ENCODE measurements around the gene EP400. TPM values are rescaled to one million over a fixed set of nuclear protein-coding genes. Genes with fewer than 3 reads are reported as not detected.

Gene EP400
- total and polyA plus RNA-seq, 4 donors, result 11.4 to 47.8 (median 25.7) TPM

- 93 to 97% methylated on average over 7 of the region's 7 CpGs for WGBS, 2 donors
- Histone ChIP-seq H3K9me3 (ENCODE audit: control insufficient read depth in 4 of 4, insufficient read depth in 3 of 4, low read length in 3 of 4) (peaks cover 0 to 4% (median 0%) of the 10 kb centered on the region in 4 donors), H3K4me3 (no peak overlapping the region), H3K27me3 (ENCODE audit: control insufficient read depth in 3 of 3, insufficient read depth in 3 of 3, low read length in 2 of 3) (no peaks in the 10 kb centered on the region), H3K9ac (ENCODE audit: insufficient read depth in 1 of 2, low read length in 2 of 2) (no peak overlapping the region), H3K36me3 (ENCODE audit: control insufficient read depth in 4 of 4, insufficient read depth in 4 of 4, low read length in 4 of 4) (peaks cover 5 to 27% (median 9%) of the 10 kb centered on the region in 4 donors), H3K27ac (ENCODE audit: low read depth in 1 of 2, low read length in 1 of 2) (no peak overlapping the region), H3K4me1 (ENCODE audit: control insufficient read depth in 5 of 5, insufficient read depth in 5 of 5, low read length in 5 of 5) (no peaks in the 10 kb centered on the region)
- DNase-seq (no peak), ATAC-seq (ENCODE audit: insufficient read depth, low FRiP score) (no peak)
- TF ChIP-seq, protein P1, sequence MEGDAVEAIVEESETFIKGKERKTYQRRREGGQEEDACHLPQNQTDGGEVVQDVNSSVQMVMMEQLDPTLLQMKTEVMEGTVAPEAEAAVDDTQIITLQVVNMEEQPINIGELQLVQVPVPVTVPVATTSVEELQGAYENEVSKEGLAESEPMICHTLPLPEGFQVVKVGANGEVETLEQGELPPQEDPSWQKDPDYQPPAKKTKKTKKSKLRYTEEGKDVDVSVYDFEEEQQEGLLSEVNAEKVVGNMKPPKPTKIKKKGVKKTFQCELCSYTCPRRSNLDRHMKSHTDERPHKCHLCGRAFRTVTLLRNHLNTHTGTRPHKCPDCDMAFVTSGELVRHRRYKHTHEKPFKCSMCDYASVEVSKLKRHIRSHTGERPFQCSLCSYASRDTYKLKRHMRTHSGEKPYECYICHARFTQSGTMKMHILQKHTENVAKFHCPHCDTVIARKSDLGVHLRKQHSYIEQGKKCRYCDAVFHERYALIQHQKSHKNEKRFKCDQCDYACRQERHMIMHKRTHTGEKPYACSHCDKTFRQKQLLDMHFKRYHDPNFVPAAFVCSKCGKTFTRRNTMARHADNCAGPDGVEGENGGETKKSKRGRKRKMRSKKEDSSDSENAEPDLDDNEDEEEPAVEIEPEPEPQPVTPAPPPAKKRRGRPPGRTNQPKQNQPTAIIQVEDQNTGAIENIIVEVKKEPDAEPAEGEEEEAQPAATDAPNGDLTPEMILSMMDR (IDR thresholded peaks at IDR 0.05; ENCODE audit: control extremely low read depth, extremely low read depth), result no peak
These were observed 7.8 kb upstream of the EP400 start for GRCh38 chr12:131941987-131942341.

DNA sequence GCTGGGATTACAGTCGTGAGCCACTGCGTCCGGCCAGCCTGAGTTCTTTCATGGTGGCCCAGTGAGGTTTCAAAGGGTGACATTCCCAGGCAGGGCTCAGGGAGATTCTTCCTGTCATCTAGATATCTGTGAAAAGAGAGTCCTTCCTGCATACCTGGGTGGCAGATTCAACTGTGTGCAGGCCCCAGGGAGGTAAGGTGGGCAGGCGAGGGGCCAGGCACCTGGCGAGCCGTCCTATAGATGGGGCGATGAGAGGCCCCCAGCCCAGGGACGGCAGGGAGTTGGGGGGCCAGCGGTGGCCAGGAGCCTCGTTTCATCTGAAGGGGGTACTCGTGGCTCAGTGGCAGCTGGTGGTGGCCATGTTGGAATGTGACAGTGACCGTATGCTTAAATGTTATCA, 7.1 kb upstream of the EP400 start:
- no peak overlapping the region for H3K4me3 ChIP-seq
- peaks cover 5 to 27% (median 8%) of the 10 kb centered on the region in 4 donors for H3K36me3 ChIP-seq (ENCODE audit: control insufficient read depth in 4 of 4, insufficient read depth in 4 of 4, low read length in 4 of 4)
- H3K4me1 ChIP-seq (ENCODE audit: control insufficient read depth in 5 of 5, insufficient read depth in 5 of 5, low read length in 5 of 5), result no peaks in the 10 kb centered on the region
- TF ChIP-seq, protein P1 (IDR thresholded peaks at IDR 0.05; ENCODE audit: control extremely low read depth, extremely low read depth), result no peak
- no peak for DNase-seq
- no peak for ATAC-seq (ENCODE audit: insufficient read depth, low FRiP score)
- no peak overlapping the region for H3K27ac ChIP-seq (ENCODE audit: low read depth in 1 of 2, low read length in 1 of 2)
- peaks cover 0 to 4% (median 0%) of the 10 kb centered on the region in 4 donors for H3K9me3 ChIP-seq (ENCODE audit: control insufficient read depth in 4 of 4, insufficient read depth in 3 of 4, low read length in 3 of 4)
- H3K27me3 ChIP-seq (ENCODE audit: control insufficient read depth in 3 of 3, insufficient read depth in 3 of 3, low read length in 2 of 3), result no peaks in the 10 kb centered on the region
- WGBS, 2 donors, result 94 to 97% methylated on average over 12 of the region's 12 CpGs
- H3K9ac ChIP-seq (ENCODE audit: insufficient read depth in 1 of 2, low read length in 2 of 2), result no peak overlapping the region

GRCh38 chr12:131943389-131943788, 6.4 kb upstream of the EP400 start:
- TF ChIP-seq, protein P1 (IDR thresholded peaks at IDR 0.05; ENCODE audit: control extremely low read depth, extremely low read depth), result no peak
- 98% methylated on average over 8 of the region's 8 CpGs for WGBS, 2 donors
- no peak overlapping the region for H3K9ac ChIP-seq (ENCODE audit: insufficient read depth in 1 of 2, low read length in 2 of 2)
- peaks cover 0 to 4% (median 0%) of the 10 kb centered on the region in 4 donors for H3K9me3 ChIP-seq (ENCODE audit: control insufficient read depth in 4 of 4, insufficient read depth in 3 of 4, low read length in 3 of 4)
- H3K27ac ChIP-seq (ENCODE audit: low read depth in 1 of 2, low read length in 1 of 2), result no peak overlapping the region
- H3K36me3 ChIP-seq (ENCODE audit: control insufficient read depth in 4 of 4, insufficient read depth in 4 of 4, low read length in 4 of 4), result peaks cover 5 to 27% (median 8%) of the 10 kb centered on the region in 4 donors
- H3K4me1 ChIP-seq (ENCODE audit: control insufficient read depth in 5 of 5, insufficient read depth in 5 of 5, low read length in 5 of 5), result no peaks in the 10 kb centered on the region
- ATAC-seq (ENCODE audit: insufficient read depth, low FRiP score), result no peak
- DNase-seq, result no peak
- H3K27me3 ChIP-seq (ENCODE audit: control insufficient read depth in 3 of 3, insufficient read depth in 3 of 3, low read length in 2 of 3), result no peaks in the 10 kb centered on the region
- no peak overlapping the region for H3K4me3 ChIP-seq

- Histone ChIP-seq H3K27me3 (ENCODE audit: control insufficient read depth in 3 of 3, insufficient read depth in 3 of 3, low read length in 2 of 3) (no peaks in the 10 kb centered on the region), H3K27ac (ENCODE audit: low read depth in 1 of 2, low read length in 1 of 2) (no peak overlapping the region), H3K9me3 (ENCODE audit: control insufficient read depth in 4 of 4, insufficient read depth in 3 of 4, low read length in 3 of 4) (peaks cover 0 to 4% (median 0%) of the 10 kb centered on the region in 4 donors), H3K36me3 (ENCODE audit: control insufficient read depth in 4 of 4, insufficient read depth in 4 of 4, low read length in 4 of 4) (peaks cover 5 to 27% (median 8%) of the 10 kb centered on the region in 4 donors), H3K9ac (ENCODE audit: insufficient read depth in 1 of 2, low read length in 2 of 2) (no peak overlapping the region), H3K4me1 (ENCODE audit: control insufficient read depth in 5 of 5, insufficient read depth in 5 of 5, low read length in 5 of 5) (no peaks in the 10 kb centered on the region), H3K4me3 (no peak overlapping the region)
- 97% methylated on average over 10 of the region's 10 CpGs for WGBS, 2 donors
- DNase-seq (no peak), ATAC-seq (ENCODE audit: insufficient read depth, low FRiP score) (no peak)
- TF ChIP-seq, protein P1 (IDR thresholded peaks at IDR 0.05; ENCODE audit: control extremely low read depth, extremely low read depth), result no peak
These were observed 5.9 kb upstream of the EP400 start for GRCh38 chr12:131943876-131944275.
